PC-3 (cell line): ENCODE measurements around the gene LILRA6. TPM values are rescaled to one million over a fixed set of nuclear protein-coding genes. Genes with fewer than 3 reads are reported as not detected.
"Not testable (repeated sequence)": the region's sequence is repeated elsewhere in the genome, so short reads cannot be mapped to it uniquely, and the experiment has no call there.

ENCODE experiments used
- ATAC-seq: fragments of 200-7000 bp; cut with Tn5 transposase; 2 replicates; pipeline ENCODE4 v1.9.1; 2020; ENCODE audit warnings: mild to moderate bottlenecking, moderate library complexity
- BruUV-seq: library from RNA; stranded (reverse); fragments of 400-500 nt; replicated peaks from 2 replicates; lab custom pipeline; 2021; lab: Mats Ljungman, UMichigan
- CTCF ChIA-PET: fragments of 300-600 bp; sonication (Branson Sonifier 250); formaldehyde crosslinking; loops from one replicate; lab custom pipeline; 2022; ENCODE audit warnings: antibody characterized with exemption; lab: Charles Lee
- POLR2A ChIA-PET: fragments of 300-600 bp; sonication (Branson Sonifier 250); formaldehyde crosslinking; loops from one replicate; lab custom pipeline; 2022; ENCODE audit warnings: antibody characterized with exemption; ENCODE audit not compliant: unreplicated experiment; lab: Charles Lee
- DNase-seq: peaks from one replicate; pipeline ENCODE4 v3.0.0-alpha.2; 2015
- H2AFZ ChIP-seq: fragments of 300-600 bp; sonication (generic); 2 replicates; pipeline ENCODE4 v1.6.0; 2016; ENCODE audit warnings: antibody characterized with exemption, low read length
- H3F3A ChIP-seq: fragments of 300-600 bp; sonication (generic); one replicate; pipeline ENCODE4 v1.6.0; 2017; ENCODE audit warnings: antibody characterized with exemption, low read length, control low read depth, mild to moderate bottlenecking; ENCODE audit not compliant: unreplicated experiment
- H3K27ac ChIP-seq: fragments of 300-600 bp; sonication (generic); 2 replicates; pipeline ENCODE4 v1.5.1; 2016; ENCODE audit warnings: mild to moderate bottlenecking, low read length
- H3K27me3 ChIP-seq: fragments of 300-600 bp; sonication (generic); 2 replicates; pipeline ENCODE4 v1.6.1; 2016; ENCODE audit warnings: low read length, mixed read lengths
- H3K36me3 ChIP-seq: fragments of 300-600 bp; sonication (generic); 2 replicates; pipeline ENCODE4 v1.6.1; 2016; ENCODE audit warnings: low read depth, mixed run types, low read length, mixed read lengths
- H3K4me1 ChIP-seq: fragments of 300-600 bp; sonication (generic); 2 replicates; pipeline ENCODE4 v1.5.1; 2016; ENCODE audit warnings: low read length; ENCODE audit not compliant: insufficient read depth
- H3K4me2 ChIP-seq: fragments of 300-600 bp; sonication (generic); 2 replicates; pipeline ENCODE4 v1.6.0; 2016; ENCODE audit warnings: low read length
- H3K4me3 ChIP-seq: fragments of 300-600 bp; sonication (generic); 2 replicates; pipeline ENCODE4 v1.5.1; 2016; ENCODE audit warnings: mild to moderate bottlenecking, low read length, mixed read lengths
- H3K79me2 ChIP-seq: fragments of 300-600 bp; sonication (generic); 2 replicates; pipeline ENCODE4 v1.6.1; 2017; ENCODE audit warnings: low read length, mixed read lengths
- H3K9ac ChIP-seq: fragments of 300-600 bp; sonication (generic); 2 replicates; pipeline ENCODE4 v1.6.0; 2016; ENCODE audit warnings: mild to moderate bottlenecking, low read length
- H3K9me2 ChIP-seq: fragments of 300-600 bp; sonication (generic); replicated peaks from 2 replicates; pipeline ENCODE4 v1.6.1; 2016; ENCODE audit warnings: mixed run types, low read length, mixed read lengths
- H3K9me3 ChIP-seq: fragments of 300-600 bp; sonication (generic); 2 replicates; pipeline ENCODE4 v1.6.1; 2016; ENCODE audit warnings: low read length, mixed read lengths
- H4K20me1 ChIP-seq: fragments of 300-600 bp; sonication (generic); 2 replicates; pipeline ENCODE4 v1.6.1; 2016; ENCODE audit warnings: low read length, mixed read lengths
- EZH2phosphoT487 ChIP-seq: fragments of 300-600 bp; sonication (generic); IDR thresholded peaks from 2 replicates; pipeline ENCODE4 v1.6.1; 2018; ENCODE audit warnings: mild to moderate bottlenecking, antibody characterized with exemption, low read length, borderline replicate concordance
- intact Hi-C: fragments of 100-400 bp; cut with micrococcal nuclease; formaldehyde crosslinking; loops from 2 replicates; pipeline ENCODE4 v1.9.0; 2023
- total RNA-seq: library from RNA; depleted of rRNA; stranded (reverse); fragments of >200 nt; gene quantifications from 2 replicates; pipeline ENCODE4 v1.2.3, GENCODE V29; 2014

LILRA6 gene
- total RNA-seq, 1 experiment from 2014 or later = not detected

GRCh38 chr19:54279406-54279962, 36.9 kb upstream of the LILRA6 start:
- H3K4me1 ChIP-seq = no peaks in the 10 kb centered on the region
- no peaks in the 10 kb centered on the region for H3K36me3 ChIP-seq
- ATAC-seq = no peak
- intact Hi-C loops = no loop called here
- TF ChIP-seq EZH2phosphoT487 = no peak
- no peaks in the 10 kb centered on the region for H3K79me2 ChIP-seq
- H3F3A ChIP-seq = no peaks in the 10 kb centered on the region
- no peak overlapping the region for H2AFZ ChIP-seq
- no peak overlapping the region for H3K4me2 ChIP-seq
- no peaks in the 10 kb centered on the region for H4K20me1 ChIP-seq
- peaks cover 78% of the 10 kb centered on the region for H3K27me3 ChIP-seq
- no peak overlapping the region for H3K4me3 ChIP-seq
- DNase-seq = no peak
- ChIA-PET CTCF (no interaction called here), POLR2A (no interaction called here)
- no peak overlapping the region for H3K9ac ChIP-seq
- H3K9me3 ChIP-seq = no peaks in the 10 kb centered on the region
- H3K27ac ChIP-seq = no peak overlapping the region
- no peaks in the 10 kb centered on the region for H3K9me2 ChIP-seq
- BruUV-seq = no TSS peak

DNA sequence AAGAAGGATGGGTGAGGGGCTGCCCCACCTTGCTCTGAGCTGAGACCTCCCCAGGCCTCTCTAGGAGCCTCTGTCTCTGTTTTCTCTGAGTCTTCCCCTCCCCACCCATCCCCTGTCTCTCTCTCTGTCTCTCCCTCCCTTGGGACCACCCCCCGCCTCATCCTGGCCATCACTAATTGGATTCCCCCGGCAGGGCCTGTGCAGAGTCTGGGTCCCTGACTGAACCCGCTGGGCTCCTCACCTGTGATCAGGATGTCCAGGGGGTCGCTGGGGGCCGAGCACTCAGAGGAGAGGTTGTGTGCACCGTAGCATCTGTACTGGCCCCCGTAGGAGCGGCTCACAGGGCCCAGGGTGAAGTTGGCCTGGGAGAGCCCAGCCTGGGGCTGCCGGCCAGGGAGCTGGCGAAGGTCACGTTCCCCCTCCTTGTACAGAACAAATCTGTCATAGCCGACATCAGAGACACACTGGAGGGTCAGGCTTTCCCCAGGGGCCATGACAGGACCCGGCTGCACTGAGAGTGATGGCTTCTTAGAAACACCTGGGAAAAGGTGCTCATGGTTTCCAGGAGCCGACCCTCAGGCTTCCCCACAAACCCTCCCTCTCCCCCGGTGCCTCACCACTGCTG, 36.1 kb upstream of the LILRA6 start:
- H3K9ac ChIP-seq, H4K20me1 ChIP-seq, H3K9me2 ChIP-seq, H3K4me3 ChIP-seq, POLR2A ChIA-PET, BruUV-seq, CTCF ChIA-PET, intact Hi-C loops, H2AFZ ChIP-seq, H3K4me1 ChIP-seq, H3K4me2 ChIP-seq, H3K79me2 ChIP-seq, H3K9me3 ChIP-seq, H3K27ac ChIP-seq, DNase-seq, ATAC-seq, H3K36me3 ChIP-seq, H3F3A ChIP-seq: not testable (repeated sequence)
- H3K27me3 ChIP-seq = peaks cover 78% of the 10 kb centered on the region

- H3K27me3 ChIP-seq = peaks cover 78% of the 10 kb centered on the region
These were observed 35.5 kb upstream of the LILRA6 start for GRCh38 chr19:54278056-54278455.

DNA sequence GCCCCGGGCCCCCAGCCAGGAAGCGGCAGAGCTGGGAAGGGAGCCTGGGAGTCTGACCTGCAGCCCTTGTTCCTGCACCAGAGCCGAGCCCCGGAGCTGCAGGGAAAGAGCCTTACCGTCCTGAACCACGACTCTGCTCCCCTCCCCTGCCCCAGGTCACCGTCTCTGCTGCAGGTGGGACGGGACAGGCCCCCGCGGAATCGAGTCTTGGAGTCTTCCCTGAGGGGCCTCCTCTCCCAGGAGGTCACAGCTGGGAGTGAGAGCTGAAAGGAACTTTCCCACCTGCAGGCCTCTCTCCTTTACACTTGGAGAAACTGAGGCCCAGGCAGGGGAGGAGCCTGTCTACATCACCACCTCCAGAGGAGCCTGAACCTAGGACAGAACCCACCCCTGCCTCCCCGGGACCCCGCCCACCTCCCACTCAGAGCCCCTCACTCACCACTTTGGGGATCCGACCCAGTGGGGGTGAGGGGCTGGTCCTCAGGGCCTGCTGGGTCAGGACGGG, 34.6 kb upstream of the LILRA6 start:
- H3K9me3 ChIP-seq, H2AFZ ChIP-seq, H3K9ac ChIP-seq, H3K79me2 ChIP-seq, H3K9me2 ChIP-seq, H3K4me3 ChIP-seq, H3F3A ChIP-seq, H3K4me1 ChIP-seq, H3K27ac ChIP-seq, H4K20me1 ChIP-seq, DNase-seq, intact Hi-C loops, ATAC-seq, CTCF ChIA-PET, H3K4me2 ChIP-seq, BruUV-seq, POLR2A ChIA-PET, H3K36me3 ChIP-seq: not testable (repeated sequence)
- H3K27me3 ChIP-seq = peaks cover 77% of the 10 kb centered on the region

More at GRCh38 chr19:54278056-54278455, 35.5 kb upstream of the LILRA6 start:
- H3K36me3 ChIP-seq, H3K9me3 ChIP-seq, BruUV-seq, H3K9ac ChIP-seq, ATAC-seq, H3K27ac ChIP-seq, H3K4me3 ChIP-seq, H3K4me2 ChIP-seq, H3K4me1 ChIP-seq, DNase-seq, intact Hi-C loops, H3K79me2 ChIP-seq, H2AFZ ChIP-seq, CTCF ChIA-PET, POLR2A ChIA-PET, H4K20me1 ChIP-seq, H3F3A ChIP-seq, H3K9me2 ChIP-seq: not testable (repeated sequence)
